Measurements from ENCODE around the gene TBC1D14. TPM values are rescaled to one million over a fixed set of nuclear protein-coding genes. Genes with fewer than 3 reads are reported as not detected.

TBC1D14 gene
- total RNA-seq, 4 donors from 2014 or later, result 42.6 to 56.9 (median 54.0) TPM

GRCh38 chr4:6960628-6961412 is 51.2 kb downstream of the TBC1D14 start:
- intact Hi-C loops (cut with DNase I; ENCODE audit: low total_unique reads), result no loop called here
- 92% methylated on average over 20 of the region's 20 CpGs; no CpG with 5 or more reads in 1 of the 2 donors for WGBS, 2 donors (ENCODE audit: low coverage in 1 of 2)

DNA sequence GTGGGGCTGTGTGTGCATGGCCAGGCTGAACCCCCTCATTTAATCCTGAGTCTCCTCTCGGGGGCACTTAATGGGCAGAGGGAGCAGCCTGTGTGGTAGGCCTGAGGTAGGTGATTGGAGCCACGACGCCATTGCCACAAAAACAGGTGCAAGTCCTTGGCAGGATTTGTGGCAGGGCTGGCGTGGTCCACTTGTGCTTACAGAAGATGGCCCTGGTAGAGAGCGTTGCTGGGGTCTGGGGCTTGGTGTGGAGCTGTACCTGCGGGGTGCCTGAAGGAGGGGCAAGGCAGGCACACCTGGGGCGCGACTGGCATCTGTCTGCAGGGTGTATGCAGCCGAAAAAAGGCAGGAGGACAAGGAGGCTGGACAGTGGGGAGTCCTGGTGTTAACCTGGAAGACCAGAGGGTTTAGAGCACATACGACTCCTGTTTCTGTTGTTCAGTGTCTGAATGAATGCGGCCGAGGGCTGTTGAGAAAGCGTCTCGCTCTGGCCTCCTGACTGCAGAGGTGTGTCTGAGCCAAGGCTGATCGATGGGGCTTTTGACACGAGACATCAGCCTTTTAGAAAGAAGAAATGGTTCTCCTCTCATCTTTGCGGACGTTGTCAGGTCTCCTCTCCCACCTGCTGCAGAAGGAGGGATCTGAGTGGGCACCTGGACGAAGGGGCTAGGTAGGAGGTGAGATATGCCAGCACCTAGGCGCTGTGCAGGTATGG is 52.0 kb downstream of the TBC1D14 start:
- intact Hi-C loops (cut with DNase I; ENCODE audit: low total_unique reads), result no loop called here

More at GRCh38 chr4:6960628-6961412, 51.2 kb downstream of the TBC1D14 start:
- TF ChIP-seq POLR2AphosphoS5 (IDR thresholded peaks at IDR 0.05), result no peak
- TF ChIP-seq, protein P1, sequence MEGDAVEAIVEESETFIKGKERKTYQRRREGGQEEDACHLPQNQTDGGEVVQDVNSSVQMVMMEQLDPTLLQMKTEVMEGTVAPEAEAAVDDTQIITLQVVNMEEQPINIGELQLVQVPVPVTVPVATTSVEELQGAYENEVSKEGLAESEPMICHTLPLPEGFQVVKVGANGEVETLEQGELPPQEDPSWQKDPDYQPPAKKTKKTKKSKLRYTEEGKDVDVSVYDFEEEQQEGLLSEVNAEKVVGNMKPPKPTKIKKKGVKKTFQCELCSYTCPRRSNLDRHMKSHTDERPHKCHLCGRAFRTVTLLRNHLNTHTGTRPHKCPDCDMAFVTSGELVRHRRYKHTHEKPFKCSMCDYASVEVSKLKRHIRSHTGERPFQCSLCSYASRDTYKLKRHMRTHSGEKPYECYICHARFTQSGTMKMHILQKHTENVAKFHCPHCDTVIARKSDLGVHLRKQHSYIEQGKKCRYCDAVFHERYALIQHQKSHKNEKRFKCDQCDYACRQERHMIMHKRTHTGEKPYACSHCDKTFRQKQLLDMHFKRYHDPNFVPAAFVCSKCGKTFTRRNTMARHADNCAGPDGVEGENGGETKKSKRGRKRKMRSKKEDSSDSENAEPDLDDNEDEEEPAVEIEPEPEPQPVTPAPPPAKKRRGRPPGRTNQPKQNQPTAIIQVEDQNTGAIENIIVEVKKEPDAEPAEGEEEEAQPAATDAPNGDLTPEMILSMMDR (IDR thresholded peaks at IDR 0.05), result no peak
- no peak for TF ChIP-seq EP300 (IDR thresholded peaks at IDR 0.05; ENCODE audit: low read depth)
- TF ChIP-seq POLR2A (IDR thresholded peaks at IDR 0.05), result no peak
- no peaks in the 10 kb centered on the region for H3K9me3 ChIP-seq
- in situ Hi-C loops (cut with MboI; ENCODE audit: low pct_ligation_motif_present in 1 of 4, low pct_unique_long_range_greater_than_20kb in 1 of 4, low sequenced_read_pairs in 3 of 4), result no loop called here
- DNase-seq, result no peak
- H3K27me3 ChIP-seq, result no peaks in the 10 kb centered on the region
- H3K36me3 ChIP-seq, result no peaks in the 10 kb centered on the region
- H3K4me3 ChIP-seq, result no peak overlapping the region
- H3K27ac ChIP-seq, result no peak overlapping the region
- H3K4me1 ChIP-seq, result peaks cover 0 to 37% (median 16%) of the 10 kb centered on the region in 4 donors

GRCh38 chr4:6962211-6963041 is 52.8 kb downstream of the TBC1D14 start:
- H3K36me3 ChIP-seq, result peaks cover 0 to 3% (median 0%) of the 10 kb centered on the region in 4 donors
- no peak overlapping the region for H3K27ac ChIP-seq
- H3K9me3 ChIP-seq, result no peaks in the 10 kb centered on the region
- in situ Hi-C loops (cut with MboI; ENCODE audit: low pct_ligation_motif_present in 1 of 4, low pct_unique_long_range_greater_than_20kb in 1 of 4, low sequenced_read_pairs in 3 of 4) (no loop called here), intact Hi-C loops (cut with DNase I; ENCODE audit: low total_unique reads) (no loop called here)
- no peak for DNase-seq
- H3K27me3 ChIP-seq, result no peaks in the 10 kb centered on the region
- TF ChIP-seq, protein P1 (IDR thresholded peaks at IDR 0.05), result no peak
- TF ChIP-seq EP300 (IDR thresholded peaks at IDR 0.05; ENCODE audit: low read depth) (no peak), POLR2AphosphoS5 (IDR thresholded peaks at IDR 0.05) (no peak), POLR2A (IDR thresholded peaks at IDR 0.05) (no peak)
- WGBS, 2 donors (ENCODE audit: low coverage in 1 of 2), result 71 to 93% methylated on average over 3 to 17 of the region's 17 CpGs
- H3K4me3 ChIP-seq, result no peak overlapping the region
- H3K4me1 ChIP-seq, result peaks cover 0 to 21% (median 11%) of the 10 kb centered on the region in 4 donors

More for the DNA sequence above, 52.0 kb downstream of the TBC1D14 start:
- in situ Hi-C loops (cut with MboI; ENCODE audit: low pct_ligation_motif_present in 1 of 4, low pct_unique_long_range_greater_than_20kb in 1 of 4, low sequenced_read_pairs in 3 of 4), result no loop called here
- TF ChIP-seq, protein P1 (IDR thresholded peaks at IDR 0.05), result no peak
- TF ChIP-seq POLR2AphosphoS5 (IDR thresholded peaks at IDR 0.05), result no peak
- TF ChIP-seq POLR2A (IDR thresholded peaks at IDR 0.05), result no peak
- TF ChIP-seq EP300 (IDR thresholded peaks at IDR 0.05; ENCODE audit: low read depth), result no peak
- no peak for DNase-seq
- H3K27ac ChIP-seq, result no peak overlapping the region
- H3K4me1 ChIP-seq, result peaks cover 0 to 29% (median 13%) of the 10 kb centered on the region in 4 donors
- no peak overlapping the region for H3K4me3 ChIP-seq
- no peaks in the 10 kb centered on the region for H3K9me3 ChIP-seq
- 93 to 98% methylated on average over 8 to 20 of the region's 20 CpGs for WGBS, 2 donors (ENCODE audit: low coverage in 1 of 2)
- no peaks in the 10 kb centered on the region for H3K36me3 ChIP-seq
- H3K27me3 ChIP-seq, result no peaks in the 10 kb centered on the region

Measured in transverse colon (tissue), 4 donors.